Endothelial cell (in vitro differentiated cells): ENCODE measurements around the gene EXOSC2. TPM values are rescaled to one million over a fixed set of nuclear protein-coding genes. Genes with fewer than 3 reads are reported as not detected.

Experiments used
- DNase-seq: peaks from one replicate; pipeline ENCODE4 v3.0.0; 2021; ENCODE audit warnings: low spot score
- H3K27ac Mint-ChIP-seq: one replicate; pipeline ENCODE4 v1.8.0; 2021; ENCODE audit warnings: mixed read lengths, inconsistent platforms; ENCODE audit not compliant: unreplicated experiment
- H3K27me3 Mint-ChIP-seq: one replicate; pipeline ENCODE4 v1.8.0; 2021; ENCODE audit warnings: mild to moderate bottlenecking, moderate library complexity, mixed read lengths, inconsistent platforms; ENCODE audit not compliant: unreplicated experiment
- H3K36me3 Mint-ChIP-seq: one replicate; pipeline ENCODE4 v1.8.0; 2021; ENCODE audit warnings: mild to moderate bottlenecking, low read depth, mixed read lengths, inconsistent platforms; ENCODE audit not compliant: unreplicated experiment
- H3K4me1 Mint-ChIP-seq: one replicate; pipeline ENCODE4 v1.8.0; 2021; ENCODE audit warnings: mild to moderate bottlenecking, mixed read lengths, inconsistent platforms; ENCODE audit not compliant: unreplicated experiment
- H3K4me3 Mint-ChIP-seq: one replicate; pipeline ENCODE4 v1.8.0; 2021; ENCODE audit warnings: mild to moderate bottlenecking, mixed read lengths, inconsistent platforms; ENCODE audit not compliant: unreplicated experiment
- H3K9me3 Mint-ChIP-seq: one replicate; pipeline ENCODE4 v1.8.0; 2021; ENCODE audit warnings: mixed read lengths, inconsistent platforms; ENCODE audit not compliant: unreplicated experiment
- CTCF ChIP-seq: fragments of 200-600 bp; sonication (generic); IDR thresholded peaks from one replicate; pipeline ENCODE4 v1.5.0; 2021; ENCODE audit warnings: antibody characterized with exemption; ENCODE audit not compliant: unreplicated experiment
- total RNA-seq: library from RNA; stranded (reverse); fragmentation: NEBNext Ultra II Directional; extraction: Animal tissue kit (Norgen Biotek cat#: 25700); gene quantifications from one replicate; pipeline ENCODE4 v1.2.1, GENCODE V29; 2021; ENCODE audit not compliant: unreplicated experiment

The EXOSC2 gene
- total RNA-seq, 1 donor from 2014 or later: 26.0 TPM

- DNase-seq: no peak
- Mint-ChIP-seq H3K36me3 (peaks cover 4% of the 10 kb centered on the region), H3K4me1 (peaks cover 2% of the 10 kb centered on the region), H3K9me3 (no peaks in the 10 kb centered on the region), H3K4me3 (no peak overlapping the region), H3K27ac (no peak overlapping the region), H3K27me3 (peaks cover 33% of the 10 kb centered on the region)
- TF ChIP-seq CTCF: no peak
Measured at GRCh38 chr9:130667120-130667435, 26.5 kb upstream of the EXOSC2 start.

- no peak overlapping the region for H3K27ac Mint-ChIP-seq
- H3K4me3 Mint-ChIP-seq: no peak overlapping the region
- DNase-seq: no peak
- H3K9me3 Mint-ChIP-seq: no peaks in the 10 kb centered on the region
- peaks cover 28% of the 10 kb centered on the region for H3K27me3 Mint-ChIP-seq
- H3K36me3 Mint-ChIP-seq: peaks cover 4% of the 10 kb centered on the region
- peaks cover 2% of the 10 kb centered on the region for H3K4me1 Mint-ChIP-seq
- TF ChIP-seq CTCF: no peak
Measured at GRCh38 chr9:130668196-130668595, 25.4 kb upstream of the EXOSC2 start.

GRCh38 chr9:130668659-130669058 lies 24.9 kb upstream of the EXOSC2 start:
- H3K27me3 Mint-ChIP-seq: peaks cover 28% of the 10 kb centered on the region
- DNase-seq: no peak
- H3K4me3 Mint-ChIP-seq: no peak overlapping the region
- peaks cover 2% of the 10 kb centered on the region for H3K4me1 Mint-ChIP-seq
- H3K36me3 Mint-ChIP-seq: peaks cover 4% of the 10 kb centered on the region
- no peaks in the 10 kb centered on the region for H3K9me3 Mint-ChIP-seq
- H3K27ac Mint-ChIP-seq: no peak overlapping the region
- no peak for TF ChIP-seq CTCF

GRCh38 chr9:130669965-130670364 lies 23.6 kb upstream of the EXOSC2 start:
- Mint-ChIP-seq H3K9me3 (no peaks in the 10 kb centered on the region), H3K36me3 (peaks cover 4% of the 10 kb centered on the region), H3K27me3 (peaks cover 28% of the 10 kb centered on the region), H3K27ac (no peak overlapping the region), H3K4me3 (no peak overlapping the region), H3K4me1 (peaks cover 2% of the 10 kb centered on the region)
- no peak for DNase-seq
- TF ChIP-seq CTCF: no peak

GRCh38 chr9:130670644-130671043 lies 22.9 kb upstream of the EXOSC2 start:
- Mint-ChIP-seq H3K36me3 (no peaks in the 10 kb centered on the region), H3K27ac (no peak overlapping the region), H3K4me1 (no peaks in the 10 kb centered on the region), H3K9me3 (no peaks in the 10 kb centered on the region), H3K4me3 (no peak overlapping the region), H3K27me3 (peaks cover 25% of the 10 kb centered on the region)
- TF ChIP-seq CTCF: no peak
- DNase-seq: no peak
